IMR-90 (cell line): ENCODE results near the gene VSIR. TPM values are rescaled to one million over a fixed set of nuclear protein-coding genes. Genes with fewer than 3 reads are reported as not detected.

Source experiments
- ATAC-seq: fragments of 200-7000 bp; cut with Tn5 transposase; 2 replicates; pipeline ENCODE4 v1.9.1; 2020; ENCODE audit warnings: low read depth, mild to moderate bottlenecking, moderate library complexity
- BruUV-seq: library from RNA; stranded (reverse); fragments of 400-500 nt; replicated peaks from 2 replicates; lab custom pipeline; 2021; lab: Mats Ljungman, UMichigan
- CTCF ChIA-PET: fragments of 300-600 bp; formaldehyde crosslinking; extraction: SDS; loops from one replicate; lab custom pipeline; 2021; ENCODE audit warnings: antibody characterized with exemption; lab: Yijun Ruan, JAX
- POLR2A ChIA-PET: fragments of 300-600 bp; sonication (Branson Sonifier 250); formaldehyde crosslinking; loops from one replicate; lab custom pipeline; 2022; ENCODE audit warnings: antibody characterized with exemption; ENCODE audit not compliant: unreplicated experiment; lab: Charles Lee
- DNase-seq: peaks from one replicate; pipeline ENCODE4 v3.0.0; 2013
- H2AFZ ChIP-seq: replicated peaks from 2 replicates; pipeline ENCODE3; 2013; ENCODE audit warnings: low read length, mild to moderate bottlenecking; ENCODE audit not compliant: poor library complexity
- H2AK5ac ChIP-seq: 2 replicates; pipeline ENCODE4 v1.6.1; 2013; ENCODE audit warnings: low read depth, low read length, inconsistent platforms
- H2AK9ac ChIP-seq: replicated peaks from 2 replicates; pipeline ENCODE3; 2013; ENCODE audit warnings: mild to moderate bottlenecking, low read depth, low read length, moderate library complexity; ENCODE audit not compliant: poor library complexity
- H2BK120ac ChIP-seq: 2 replicates; pipeline ENCODE4 v1.6.1; 2013; ENCODE audit warnings: low read depth, low read length, inconsistent platforms
- H2BK15ac ChIP-seq: 3 replicates; pipeline ENCODE4 v1.6.1; 2013; ENCODE audit warnings: low read depth, low read length, inconsistent platforms
- H2BK20ac ChIP-seq: 2 replicates; pipeline ENCODE4 v1.6.1; 2013; ENCODE audit warnings: low read depth, mild to moderate bottlenecking, inconsistent platforms, low read length, moderate library complexity
- H2BK5ac ChIP-seq: 2 replicates; pipeline ENCODE4 v1.6.1; 2013; ENCODE audit warnings: mild to moderate bottlenecking, low read depth, low read length, inconsistent platforms; ENCODE audit not compliant: poor library complexity, severe bottlenecking
- H3K14ac ChIP-seq: replicated peaks from 2 replicates; pipeline ENCODE4 v1.6.1; 2013; ENCODE audit warnings: low read depth, low read length, inconsistent platforms
- H3K18ac ChIP-seq: 2 replicates; pipeline ENCODE4 v1.6.1; 2013; ENCODE audit warnings: low read depth, low read length, control low read depth
- H3K23ac ChIP-seq: 2 replicates; pipeline ENCODE4 v1.6.1; 2013; ENCODE audit warnings: low read depth, low read length, inconsistent platforms
- H3K27ac ChIP-seq: 2 replicates; pipeline ENCODE4 v1.5.1; 2013; ENCODE audit warnings: mild to moderate bottlenecking, control low read depth, low read length; ENCODE audit not compliant: insufficient read depth
- H3K27me3 ChIP-seq: 2 replicates; pipeline ENCODE4 v1.6.1; 2013; ENCODE audit warnings: low read length; ENCODE audit not compliant: control insufficient read depth, insufficient read depth
- H3K36me3 ChIP-seq: 2 replicates; pipeline ENCODE4 v1.6.1; 2013; ENCODE audit warnings: low read length, mixed read lengths; ENCODE audit not compliant: control insufficient read depth, insufficient read depth
- H3K4ac ChIP-seq: 2 replicates; pipeline ENCODE4 v1.6.1; 2013; ENCODE audit warnings: low read depth, low read length, inconsistent platforms
- H3K4me1 ChIP-seq: 2 replicates; pipeline ENCODE4 v1.6.1; 2013; ENCODE audit warnings: low read length, mixed read lengths; ENCODE audit not compliant: control insufficient read depth, insufficient read depth
- H3K4me2 ChIP-seq: 2 replicates; pipeline ENCODE4 v1.6.1; 2013; ENCODE audit warnings: low read depth, mild to moderate bottlenecking, control low read depth, low read length, moderate library complexity
- H3K4me3 ChIP-seq: 2 replicates; pipeline ENCODE4 v1.5.1; 2013; ENCODE audit warnings: low read depth, mild to moderate bottlenecking, control low read depth, low read length, moderate library complexity; ENCODE audit not compliant: insufficient read depth
- H3K56ac ChIP-seq: 2 replicates; pipeline ENCODE4 v1.6.1; 2013; ENCODE audit warnings: low read length, inconsistent platforms; ENCODE audit not compliant: insufficient read depth; ENCODE audit errors: extremely low read depth
- H3K79me1 ChIP-seq, 2 experiments: 2 replicates each; pipeline ENCODE4 v1.6.1; 2013; ENCODE audit warnings: low read length in 2 of 2, inconsistent platforms in 1 of 2, low read depth in 1 of 2
- H3K9ac ChIP-seq: 2 replicates; pipeline ENCODE4 v1.6.1; 2013; ENCODE audit warnings: low read depth, low read length, control low read depth
- H3K9me1 ChIP-seq: 2 replicates; pipeline ENCODE4 v1.6.1; 2013; ENCODE audit warnings: low read length, inconsistent platforms; ENCODE audit not compliant: insufficient read depth
- H3K9me3 ChIP-seq: 2 replicates; pipeline ENCODE4 v1.6.1; 2013; ENCODE audit warnings: low read length; ENCODE audit not compliant: control insufficient read depth, insufficient read depth
- H4K20me1 ChIP-seq: 2 replicates; pipeline ENCODE4 v1.6.1; 2013; ENCODE audit warnings: low read length, inconsistent platforms; ENCODE audit not compliant: insufficient read depth
- H4K5ac ChIP-seq: 2 replicates; pipeline ENCODE4 v1.6.1; 2013; ENCODE audit warnings: mild to moderate bottlenecking, low read depth, low read length, control low read depth
- H4K8ac ChIP-seq, 2 experiments: 2 replicates each; pipeline ENCODE4 v1.6.1; 2013; ENCODE audit warnings: low read depth in 2 of 2, low read length in 2 of 2, control low read depth in 1 of 2, inconsistent platforms in 1 of 2
- H4K91ac ChIP-seq: 2 replicates; pipeline ENCODE4 v1.6.1; 2013; ENCODE audit warnings: low read depth, low read length, inconsistent platforms; ENCODE audit not compliant: insufficient read depth
- CEBPB ChIP-seq: IDR thresholded peaks from 2 replicates; pipeline ENCODE4 v1.6.1; 2012; ENCODE audit warnings: low read depth, low read length, improper control_type of control experiment
- FOS ChIP-seq: fragments of 150-350 bp; IDR thresholded peaks from 2 replicates; pipeline ENCODE4 v1.6.1; 2016; ENCODE audit warnings: low read depth, low read length
- MAFK ChIP-seq: IDR thresholded peaks from 2 replicates; pipeline ENCODE4 v1.6.1; 2012; ENCODE audit warnings: low read depth, low read length, improper control_type of control experiment
- NFE2L2 ChIP-seq: fragments of 150-350 bp; IDR thresholded peaks from 2 replicates; pipeline ENCODE4 v1.6.1; 2016; ENCODE audit warnings: low read depth, mild to moderate bottlenecking, low read length
- POLR2A ChIP-seq: IDR thresholded peaks from 2 replicates; pipeline ENCODE4 v1.6.1; 2012; ENCODE audit warnings: mild to moderate bottlenecking, low read depth, low read length
- RAD21 ChIP-seq: IDR thresholded peaks from 2 replicates; pipeline ENCODE4 v1.6.1; 2012; ENCODE audit warnings: low read length, improper control_type of control experiment
- RFX5 ChIP-seq: IDR thresholded peaks from 2 replicates; pipeline ENCODE4 v1.8.0; 2012; ENCODE audit warnings: low read depth, mild to moderate bottlenecking, low read length, moderate library complexity
- SMC3 ChIP-seq: fragments of 150-350 bp; IDR thresholded peaks from 2 replicates; pipeline ENCODE4 v1.6.1; 2016; ENCODE audit warnings: low read depth, mild to moderate bottlenecking, antibody characterized with exemption, low read length, moderate library complexity
- WGBS, 2 experiments: methylation state at CpG; one replicate each; pipeline versions ENCODE4 v1.1.5 to v1.1.7; 2013; ENCODE audit warnings: missing lambda C conversion rate in 2 of 2; ENCODE audit not compliant: insufficient read length in 1 of 2; ENCODE audit errors: extremely low coverage in 2 of 2; 5-methylcytosine and 5-hydroxymethylcytosine counted together
- dilution Hi-C: fragments of 300-500 bp; cut with HindIII; formaldehyde crosslinking; loops from one replicate; pipeline ENCODE4 v1.14.3; 2018; ENCODE audit warnings: low sequenced_read_pairs; ENCODE audit not compliant: unreplicated experiment
- in situ Hi-C: fragments of 300-500 bp; cut with MboI; formaldehyde crosslinking; loops from 3 replicates; pipeline ENCODE4 v1.14.3; 2019; ENCODE audit warnings: low sequenced_read_pairs, inconsistent platforms, mixed read lengths
- intact Hi-C: fragments of 100-400 bp; cut with micrococcal nuclease; formaldehyde crosslinking; loops from 2 replicates; pipeline ENCODE4 v1.10.0; 2022
- polyA plus RNA-seq, 3 experiments: library from polyadenylated mRNA; depleted of rRNA; stranded (reverse); fragments of >200 nt; gene quantifications; 2 replicates each; pipeline ENCODE4 v1.2.3, GENCODE V29; 2012; ENCODE audit warnings: low replicate concordance in 1 of 3
- total RNA-seq: library from RNA; depleted of rRNA; stranded (reverse); fragments of >200 nt; gene quantifications from 2 replicates; pipeline ENCODE4 v1.2.3, GENCODE V29; 2012
- TF ChIP-seq, protein P1 (sequence below): conservative IDR thresholded peaks from 2 replicates; pipeline ENCODE4 v1.5.1; 2012; ENCODE audit warnings: mild to moderate bottlenecking, low read depth, low read length, improper control_type of control experiment

The VSIR gene
- total and polyA plus RNA-seq, 2 of the 4 experiments (the other 2 are of a cell fraction), result 5.0 to 23.8 TPM

GRCh38 chr10:71796749-71797405, 23.6 kb upstream of the VSIR start:
- no peak overlapping the region for H3K23ac ChIP-seq
- H3K14ac ChIP-seq, result no peak overlapping the region
- no peak overlapping the region for H4K91ac ChIP-seq
- dilution Hi-C loops (no loop called here), intact Hi-C loops (no loop called here), in situ Hi-C loops (no loop called here)
- no peak overlapping the region for H4K8ac ChIP-seq
- no peak overlapping the region for H3K18ac ChIP-seq
- TF ChIP-seq POLR2A (no peak), RFX5 (no peak), NFE2L2 (no peak), CEBPB (no peak), MAFK (no peak), FOS (no peak), SMC3 (no peak), RAD21 (no peak)
- TF ChIP-seq, protein P1, sequence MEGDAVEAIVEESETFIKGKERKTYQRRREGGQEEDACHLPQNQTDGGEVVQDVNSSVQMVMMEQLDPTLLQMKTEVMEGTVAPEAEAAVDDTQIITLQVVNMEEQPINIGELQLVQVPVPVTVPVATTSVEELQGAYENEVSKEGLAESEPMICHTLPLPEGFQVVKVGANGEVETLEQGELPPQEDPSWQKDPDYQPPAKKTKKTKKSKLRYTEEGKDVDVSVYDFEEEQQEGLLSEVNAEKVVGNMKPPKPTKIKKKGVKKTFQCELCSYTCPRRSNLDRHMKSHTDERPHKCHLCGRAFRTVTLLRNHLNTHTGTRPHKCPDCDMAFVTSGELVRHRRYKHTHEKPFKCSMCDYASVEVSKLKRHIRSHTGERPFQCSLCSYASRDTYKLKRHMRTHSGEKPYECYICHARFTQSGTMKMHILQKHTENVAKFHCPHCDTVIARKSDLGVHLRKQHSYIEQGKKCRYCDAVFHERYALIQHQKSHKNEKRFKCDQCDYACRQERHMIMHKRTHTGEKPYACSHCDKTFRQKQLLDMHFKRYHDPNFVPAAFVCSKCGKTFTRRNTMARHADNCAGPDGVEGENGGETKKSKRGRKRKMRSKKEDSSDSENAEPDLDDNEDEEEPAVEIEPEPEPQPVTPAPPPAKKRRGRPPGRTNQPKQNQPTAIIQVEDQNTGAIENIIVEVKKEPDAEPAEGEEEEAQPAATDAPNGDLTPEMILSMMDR, result no peak
- H2BK20ac ChIP-seq, result no peak overlapping the region
- 50% methylated on average over 1 of the region's 7 CpGs; no CpG with 5 or more reads in 1 of the 2 experiments for WGBS, 2 experiments
- H3K4me2 ChIP-seq, result no peak overlapping the region
- H2BK5ac ChIP-seq, result no peak overlapping the region
- peak overlapping the region; percentile 42 for H2AK9ac ChIP-seq
- no peak overlapping the region for H2AK5ac ChIP-seq
- H2BK15ac ChIP-seq, result no peak overlapping the region
- H4K5ac ChIP-seq, result no peak overlapping the region
- no peaks in the 10 kb centered on the region for H3K36me3 ChIP-seq
- H3K9me3 ChIP-seq, result no peaks in the 10 kb centered on the region
- no peak overlapping the region for H2BK120ac ChIP-seq
- no peaks in the 10 kb centered on the region for H3K4me1 ChIP-seq
- no peak overlapping the region for H3K9ac ChIP-seq
- H4K20me1 ChIP-seq, result no peaks in the 10 kb centered on the region
- H3K27ac ChIP-seq, result no peak overlapping the region
- no TSS peak for BruUV-seq
- no peak for DNase-seq
- POLR2A ChIA-PET, result no interaction called here
- H3K56ac ChIP-seq, result no peak overlapping the region
- CTCF ChIA-PET, result interaction anchor here (0.8 kb wide), 1 partner anchor 9 kb away, joined by 5 read pairs; no protein-coding TSS in a partner anchor
- H3K79me1 ChIP-seq, result no peaks in the 10 kb centered on the region
- H3K9me1 ChIP-seq, result no peaks in the 10 kb centered on the region
- no peak for ATAC-seq
- no peak overlapping the region for H2AFZ ChIP-seq
- H3K4me3 ChIP-seq, result no peak overlapping the region
- no peak overlapping the region for H3K4ac ChIP-seq
- peaks cover 23% of the 10 kb centered on the region for H3K27me3 ChIP-seq
